Astrocyte of the cerebellum (primary cell): ENCODE results near the gene LOXL3.

ENCODE experiments used
- DNase-seq: peaks from one replicate; pipeline ENCODE4 v3.0.0-alpha.2; 2011; ENCODE audit warnings: low read depth
- H3K4me3 ChIP-seq: 2 replicates; pipeline ENCODE4 v1.5.1; 2011; ENCODE audit warnings: mild to moderate bottlenecking, low read depth, low read length, moderate library complexity
- CTCF ChIP-seq: IDR thresholded peaks from 2 replicates; pipeline ENCODE4 v1.5.1; 2012; ENCODE audit warnings: low read length, low read depth, moderate library complexity, mild to moderate bottlenecking; ENCODE audit errors: missing control alignments
- in situ Hi-C: cut with HindIII; loops from 2 replicates; pipeline ENCODE4 v1.10.0; 2017; ENCODE audit warnings: low sequenced_read_pairs

The LOXL3 gene

GRCh38 chr2:74511104-74511989 is 42.4 kb downstream of the LOXL3 start:
- no peak overlapping the region for H3K4me3 ChIP-seq
- TF ChIP-seq CTCF, result no peak
- in situ Hi-C loops, result no loop called here
- DNase-seq, result no peak

GRCh38 chr2:74510272-74510671 is 43.5 kb downstream of the LOXL3 start:
- DNase-seq, result no peak
- in situ Hi-C loops, result no loop called here
- no peak overlapping the region for H3K4me3 ChIP-seq
- no peak for TF ChIP-seq CTCF

GRCh38 chr2:74507926-74508520 is 45.7 kb downstream of the LOXL3 start:
- DNase-seq, result no peak
- peak overlapping the region; percentile 89 for H3K4me3 ChIP-seq
- no peak for TF ChIP-seq CTCF
- in situ Hi-C loops, result no loop called here

GRCh38 chr2:74507145-74507925 is 46.4 kb downstream of the LOXL3 start, which contains the start of gene PCGF1:
PCGF1 (minus strand) TSS chr2:74507695; CDS start chr2:74507668, 27 bp downstream.
- in situ Hi-C loops, result no loop called here

DNA sequence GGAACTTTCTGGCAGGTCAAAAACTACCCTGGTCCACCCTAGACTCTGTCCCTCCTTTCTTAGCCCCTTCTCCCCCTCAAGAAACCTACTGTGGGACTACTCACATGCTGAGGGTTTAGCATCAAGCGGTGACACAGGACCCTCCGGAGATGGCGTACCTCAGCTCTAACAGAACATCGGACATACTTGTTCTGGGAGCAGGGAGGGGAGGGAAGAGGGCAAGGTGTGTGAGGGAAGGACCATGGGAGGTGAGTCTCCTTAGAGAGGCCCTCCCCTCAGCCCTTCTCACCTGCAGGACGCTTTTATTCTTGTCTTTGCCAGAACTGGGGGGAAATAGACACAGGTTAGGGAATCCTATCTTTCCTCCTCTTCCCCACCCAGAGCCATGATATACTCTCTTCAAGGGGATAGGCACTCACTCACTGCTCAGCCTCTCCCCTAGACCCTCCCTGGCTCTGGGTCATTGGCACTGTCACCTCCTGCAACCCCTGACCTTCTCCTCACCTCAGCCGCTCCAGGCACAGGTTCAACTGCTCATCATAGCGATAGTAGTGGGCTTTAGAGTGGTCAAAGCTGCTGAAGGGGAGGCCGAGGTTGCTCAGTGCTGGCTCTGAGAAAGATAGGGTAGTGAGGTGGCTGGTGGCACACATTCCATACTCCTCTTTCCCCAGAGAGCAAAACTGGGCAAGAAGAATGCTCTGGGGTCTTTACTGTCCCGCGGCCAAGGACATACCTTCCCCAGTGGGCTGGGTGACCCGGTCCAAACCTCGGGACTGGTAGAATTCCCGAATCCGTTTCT is 48.1 kb downstream of the LOXL3 start:
- TF ChIP-seq CTCF, result no peak
- DNase-seq, result no peak
- in situ Hi-C loops, result no loop called here
- peak overlapping the region; percentile 14 for H3K4me3 ChIP-seq

More at GRCh38 chr2:74507145-74507925, 46.4 kb downstream of the LOXL3 start, which contains the start of gene PCGF1:
- DNase-seq, result peak; percentile 93
- peak within 1 kb of the TSS; percentile 89 for H3K4me3 ChIP-seq
- TF ChIP-seq CTCF, result peak; percentile 27
